Epithelial cell of esophagus (primary cell): ENCODE data around the gene ARMH3.

Experiments
- DNase-seq: peaks from one replicate; pipeline ENCODE4 v3.0.0; 2010; ENCODE audit warnings: low read depth
- H3K4me3 ChIP-seq: 2 replicates; pipeline ENCODE4 v1.5.1; 2011; ENCODE audit warnings: mild to moderate bottlenecking, low read length, control low read depth
- TF ChIP-seq, protein P1 (sequence below): IDR thresholded peaks from 2 replicates; pipeline ENCODE4 v1.5.1; 2011; ENCODE audit warnings: low read depth, mild to moderate bottlenecking, low read length, control low read depth, inconsistent platforms; ENCODE audit not compliant: insufficient read depth; ENCODE audit errors: missing control alignments

ARMH3 gene

DNA sequence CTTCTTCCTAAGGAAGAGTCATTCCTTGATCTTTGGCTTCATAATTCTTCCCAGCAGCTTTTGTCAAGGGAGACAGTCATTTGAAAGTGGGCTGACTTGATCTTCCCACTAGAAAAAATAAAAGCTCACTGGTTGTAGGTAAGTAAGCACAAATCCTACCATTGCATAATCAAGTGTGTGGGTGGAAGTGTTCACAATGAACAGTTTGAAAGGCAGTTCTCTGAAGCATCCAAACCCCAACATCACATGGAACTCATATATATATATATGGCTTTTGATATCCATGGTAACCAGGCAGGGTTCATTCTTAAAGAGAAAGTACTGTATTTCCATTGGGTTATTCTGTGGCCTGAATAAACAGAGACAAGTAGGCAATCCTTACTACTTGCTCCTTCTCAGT is 51.6 kb downstream of the ARMH3 start:
- no peak overlapping the region for H3K4me3 ChIP-seq
- TF ChIP-seq, protein P1, sequence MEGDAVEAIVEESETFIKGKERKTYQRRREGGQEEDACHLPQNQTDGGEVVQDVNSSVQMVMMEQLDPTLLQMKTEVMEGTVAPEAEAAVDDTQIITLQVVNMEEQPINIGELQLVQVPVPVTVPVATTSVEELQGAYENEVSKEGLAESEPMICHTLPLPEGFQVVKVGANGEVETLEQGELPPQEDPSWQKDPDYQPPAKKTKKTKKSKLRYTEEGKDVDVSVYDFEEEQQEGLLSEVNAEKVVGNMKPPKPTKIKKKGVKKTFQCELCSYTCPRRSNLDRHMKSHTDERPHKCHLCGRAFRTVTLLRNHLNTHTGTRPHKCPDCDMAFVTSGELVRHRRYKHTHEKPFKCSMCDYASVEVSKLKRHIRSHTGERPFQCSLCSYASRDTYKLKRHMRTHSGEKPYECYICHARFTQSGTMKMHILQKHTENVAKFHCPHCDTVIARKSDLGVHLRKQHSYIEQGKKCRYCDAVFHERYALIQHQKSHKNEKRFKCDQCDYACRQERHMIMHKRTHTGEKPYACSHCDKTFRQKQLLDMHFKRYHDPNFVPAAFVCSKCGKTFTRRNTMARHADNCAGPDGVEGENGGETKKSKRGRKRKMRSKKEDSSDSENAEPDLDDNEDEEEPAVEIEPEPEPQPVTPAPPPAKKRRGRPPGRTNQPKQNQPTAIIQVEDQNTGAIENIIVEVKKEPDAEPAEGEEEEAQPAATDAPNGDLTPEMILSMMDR = no peak

DNA sequence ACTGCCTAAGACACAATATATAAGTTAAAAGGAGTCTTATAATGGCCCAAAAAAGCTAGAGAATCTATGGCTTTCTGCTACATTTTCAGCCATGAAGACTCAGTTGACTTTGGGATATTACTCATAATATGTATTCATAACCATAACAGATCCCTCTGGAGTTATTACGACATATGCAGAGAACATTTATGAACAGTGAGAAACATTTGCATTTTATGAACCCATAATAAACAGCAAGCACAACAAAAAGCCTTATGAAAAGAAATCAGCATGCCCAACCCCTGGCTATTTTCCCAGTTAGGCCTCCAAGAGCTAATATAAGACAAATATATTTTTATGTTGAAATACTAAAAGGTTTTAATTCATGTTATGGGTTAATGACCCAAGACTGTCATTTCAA is 52.4 kb downstream of the ARMH3 start:
- H3K4me3 ChIP-seq = no peak overlapping the region
- TF ChIP-seq, protein P1 = no peak
- peak; percentile 53 for DNase-seq

More for the DNA sequence above, 51.6 kb downstream of the ARMH3 start:
- peak; percentile 76 for DNase-seq

DNA sequence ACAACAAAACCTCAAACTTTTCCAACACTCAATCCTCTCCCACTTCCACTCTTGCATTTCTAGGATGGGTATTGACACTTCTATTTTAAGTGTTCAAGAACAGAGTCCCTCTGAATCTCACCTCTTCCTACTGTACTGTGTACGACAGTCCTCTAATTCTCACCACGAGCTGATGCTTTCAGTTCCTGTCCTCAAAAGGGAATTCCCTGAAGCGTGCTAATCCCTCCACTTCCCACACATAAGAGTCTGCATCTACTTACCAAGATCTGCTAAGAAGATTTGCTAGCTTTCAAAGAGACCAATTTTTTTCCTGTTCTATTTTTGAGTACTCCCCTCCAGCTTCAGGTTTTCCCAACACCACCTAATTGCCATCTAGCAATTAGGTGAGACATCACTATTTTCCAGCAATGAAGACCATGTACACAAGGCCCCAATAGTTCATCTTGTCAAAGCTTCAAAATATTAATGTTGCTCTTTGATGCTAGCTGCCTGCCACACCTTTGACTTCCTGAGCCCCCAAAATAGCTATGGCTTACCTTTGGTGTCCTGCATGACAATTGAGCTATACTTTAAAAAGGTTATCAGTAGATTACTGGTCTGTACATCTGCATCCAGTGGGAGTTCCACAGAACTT is 54.4 kb downstream of the ARMH3 start:
- no peak for DNase-seq
- no peak overlapping the region for H3K4me3 ChIP-seq
- TF ChIP-seq, protein P1 = no peak

DNA sequence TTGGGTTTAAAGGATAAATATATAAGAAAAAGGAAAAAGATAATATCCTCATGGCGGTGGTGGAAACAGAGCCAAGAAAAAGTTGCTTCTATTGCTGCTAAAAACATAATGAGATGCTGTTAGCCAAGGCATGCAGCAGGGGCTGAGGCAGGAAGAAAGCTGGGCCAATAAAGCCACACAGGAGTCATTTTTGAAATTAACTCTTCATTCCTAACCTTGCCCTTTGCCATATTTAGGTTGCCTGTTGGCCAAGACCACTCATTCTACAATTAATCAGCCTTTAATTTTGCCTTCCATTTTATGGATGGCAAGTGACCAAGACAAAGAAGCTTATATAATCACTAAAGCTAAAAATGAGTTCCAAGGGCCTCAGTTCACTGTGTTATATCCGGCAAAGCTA is 58.2 kb downstream of the ARMH3 start:
- DNase-seq = no peak
- TF ChIP-seq, protein P1 = no peak
- no peak overlapping the region for H3K4me3 ChIP-seq

DNA sequence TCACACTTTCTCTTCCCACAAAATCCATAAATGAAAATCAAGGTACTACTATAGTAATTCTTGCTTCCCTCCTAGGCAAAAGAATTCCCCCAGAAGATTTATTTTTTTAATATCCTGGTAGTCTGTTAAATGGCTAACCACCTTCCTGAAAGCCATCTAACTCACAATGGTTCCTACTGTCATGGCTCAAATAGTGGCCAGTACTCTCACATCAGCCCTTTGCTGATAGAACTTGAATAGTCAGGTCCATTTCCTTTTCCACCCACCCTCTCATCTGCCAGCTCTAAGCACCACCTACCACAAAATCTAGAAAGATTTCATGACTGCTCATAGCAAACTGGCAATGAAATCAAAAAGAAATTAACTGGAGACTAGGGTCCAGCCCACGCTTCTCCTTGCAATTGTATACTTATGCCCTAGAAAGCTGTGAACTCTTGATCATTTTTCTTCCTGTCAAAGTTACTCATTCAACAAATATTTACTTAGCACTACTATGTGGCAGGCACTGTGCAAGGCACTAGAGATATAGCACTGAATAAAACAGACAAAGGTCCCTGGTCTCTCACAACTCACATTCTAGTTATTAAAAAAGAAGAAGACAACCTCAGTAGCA is 60.4 kb downstream of the ARMH3 start:
- peak; percentile 21 for DNase-seq
- H3K4me3 ChIP-seq = no peak overlapping the region
- TF ChIP-seq, protein P1 = no peak

DNA sequence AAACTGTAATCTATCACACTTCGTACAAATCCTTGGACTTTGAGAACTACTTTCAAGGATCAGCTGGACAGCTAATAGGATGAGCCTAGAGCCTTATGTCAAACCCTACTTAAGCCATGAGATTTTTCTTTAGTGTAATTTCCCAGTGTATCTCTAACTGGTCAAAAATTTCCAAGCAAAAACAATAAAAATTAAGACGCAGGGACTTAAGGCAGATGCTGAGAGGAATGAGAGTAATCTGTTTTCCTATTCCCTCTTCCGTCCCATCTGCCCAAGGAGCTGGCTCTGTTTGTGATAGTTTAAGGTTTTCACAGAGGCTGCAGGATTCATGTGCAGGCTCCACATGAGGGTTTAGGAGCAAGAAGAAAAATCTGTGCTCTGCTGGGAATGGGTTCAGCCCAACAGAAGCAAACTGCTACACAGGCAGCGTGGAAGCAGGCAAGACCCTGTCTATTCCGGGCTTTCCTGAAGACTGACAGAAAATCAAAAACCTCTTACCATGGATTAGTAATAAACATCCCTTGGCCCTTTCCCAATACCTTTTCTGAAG is 62.2 kb downstream of the ARMH3 start:
- DNase-seq = no peak
- no peak overlapping the region for H3K4me3 ChIP-seq
- TF ChIP-seq, protein P1 = no peak
